PC-3 (cell line): Measurements from ENCODE around the gene SQOR.

Source experiments
- CTCF ChIP-seq: fragments of 300-600 bp; sonication (generic); conservative IDR thresholded peaks from 2 replicates; pipeline ENCODE4 v1.5.1; 2017; ENCODE audit warnings: antibody characterized with exemption, low read depth, mild to moderate bottlenecking, low read length
- EZH2 ChIP-seq: fragments of 300-600 bp; sonication (generic); IDR thresholded peaks from one replicate; pipeline ENCODE4 v1.6.1; 2017; ENCODE audit warnings: antibody characterized with exemption, mild to moderate bottlenecking, low read length; ENCODE audit not compliant: unreplicated experiment

GRCh38 chr15:45585069-45585791 is 49.6 kb upstream of the SQOR start:
- no peak for TF ChIP-seq CTCF
- TF ChIP-seq EZH2 = no peak
